ENCODE results near the gene RPL36AL.
"Not testable (repeated sequence)": the region's sequence is repeated elsewhere in the genome, so short reads cannot be mapped to it uniquely, and the experiment has no call there.

The RPL36AL gene

DNA sequence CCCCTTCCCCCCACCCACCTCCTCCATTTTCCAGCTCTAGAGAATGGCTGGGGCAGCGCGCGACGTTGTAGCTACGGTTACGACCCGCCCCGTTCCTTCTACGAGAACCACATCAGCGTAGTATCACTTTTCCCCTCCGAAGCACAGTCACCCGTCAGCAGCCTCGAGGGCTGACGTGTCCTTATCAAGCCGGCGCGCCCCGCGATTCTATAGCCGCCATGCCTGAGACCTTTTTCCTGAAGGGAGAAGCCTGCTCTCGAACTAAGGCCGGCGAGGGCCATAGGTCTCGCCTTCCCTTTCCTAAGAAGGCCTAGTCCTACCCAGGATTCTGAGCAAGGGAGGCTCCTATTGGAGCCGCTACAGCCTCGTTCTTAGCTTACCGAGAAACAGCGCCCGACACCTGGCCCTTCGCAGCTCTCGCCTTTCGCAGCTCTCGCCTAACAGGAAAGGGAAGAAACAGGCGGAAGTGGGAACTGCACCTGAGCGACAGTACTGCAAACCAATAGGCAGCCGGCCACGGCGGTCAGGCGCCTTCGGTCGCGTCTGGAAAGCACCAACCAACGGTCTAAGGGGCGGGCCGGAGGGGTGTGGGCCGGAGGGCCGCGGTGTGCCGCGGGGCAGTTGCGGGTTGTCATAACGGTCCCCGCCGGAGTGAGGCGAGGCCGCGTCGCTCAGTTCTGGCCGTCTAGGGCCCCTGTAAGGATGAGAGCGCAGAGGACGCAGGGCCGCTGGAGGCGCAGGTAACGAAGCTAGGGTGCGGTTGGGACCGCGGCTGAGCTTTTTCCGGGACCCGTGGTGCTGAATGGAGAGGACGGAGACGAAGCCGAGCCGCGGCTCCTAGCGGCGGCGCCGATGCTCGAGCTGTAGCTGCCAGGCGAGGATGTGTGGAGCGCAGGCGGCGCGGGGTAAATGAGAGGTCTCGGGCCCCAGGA lies at the start of gene RPL36AL, which contains the start of gene MGAT2:
RPL36AL (minus strand) TSS at position 445 of the 932 bp plus-strand sequence. CDS start 1,522 bp downstream, outside the sequence.
MGAT2 (plus strand) TSS at position 618 of the 932 bp plus-strand sequence. CDS start 470 bp downstream, outside the sequence.
- DNase-seq (peak; percentile 97), ATAC-seq (peak; percentile 94)

DNA sequence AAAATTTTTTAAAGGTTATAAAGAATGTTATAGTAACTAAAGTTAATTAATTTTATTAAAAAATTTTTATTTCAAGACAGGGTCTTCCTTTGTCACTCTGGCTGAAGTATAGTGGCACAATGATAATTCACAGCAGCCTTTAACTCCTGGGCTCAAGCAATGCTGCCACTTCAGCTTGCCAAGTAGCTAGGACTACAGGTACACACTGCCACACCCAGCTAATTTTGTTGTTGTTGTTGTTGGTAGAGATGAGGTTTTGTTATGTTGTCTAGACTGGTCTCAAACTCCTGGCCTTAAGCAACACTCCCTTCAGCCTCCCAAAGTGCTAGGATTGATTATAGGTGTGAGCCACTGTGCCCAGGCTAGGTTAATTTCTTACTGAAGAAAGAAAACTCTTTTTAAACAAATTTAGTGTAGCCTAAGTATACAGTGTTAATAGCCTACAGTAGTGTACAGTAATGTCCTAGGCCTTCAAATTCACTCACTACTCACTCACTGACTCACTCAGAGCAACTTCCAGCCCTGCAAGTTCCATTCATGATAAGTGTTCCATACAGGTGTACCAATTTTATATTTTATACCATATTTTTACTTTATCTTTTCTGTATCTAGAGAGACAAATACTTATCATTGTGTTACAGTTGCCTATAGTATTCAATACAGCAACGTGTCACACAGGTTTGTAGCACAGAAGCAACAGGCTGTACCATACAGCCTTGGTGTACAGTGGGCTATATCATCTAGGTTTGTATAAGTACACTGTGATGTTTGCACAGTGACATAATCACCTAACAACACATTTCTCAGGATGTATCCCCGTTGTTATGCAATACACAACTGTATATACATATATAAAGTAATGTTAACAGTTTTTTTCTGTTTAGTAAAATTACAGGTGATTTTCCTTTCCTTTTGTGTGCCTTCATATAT lies 39.4 kb upstream of the RPL36AL start:
- ATAC-seq (no peak), DNase-seq (no peak)

DNA sequence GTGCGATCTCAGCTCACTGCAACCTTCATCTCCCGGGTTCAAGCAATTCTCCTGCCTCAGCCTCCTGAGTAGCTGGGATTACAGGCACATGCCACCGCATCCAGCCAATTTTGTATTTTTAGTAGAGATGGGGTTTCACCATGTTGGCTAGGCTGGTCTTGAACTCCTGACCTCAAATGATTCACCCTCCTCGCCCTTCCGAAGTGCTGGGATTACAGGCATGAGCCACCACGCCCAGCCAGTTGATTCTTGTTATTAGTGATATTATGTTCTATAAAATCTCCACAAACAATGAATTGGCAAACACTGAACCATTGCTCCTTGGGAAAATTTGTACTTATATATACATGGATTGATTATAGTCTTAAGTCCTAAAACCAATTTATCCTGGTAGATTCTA lies 37.1 kb upstream of the RPL36AL start:
- ATAC-seq, DNase-seq: not testable (repeated sequence)

DNA sequence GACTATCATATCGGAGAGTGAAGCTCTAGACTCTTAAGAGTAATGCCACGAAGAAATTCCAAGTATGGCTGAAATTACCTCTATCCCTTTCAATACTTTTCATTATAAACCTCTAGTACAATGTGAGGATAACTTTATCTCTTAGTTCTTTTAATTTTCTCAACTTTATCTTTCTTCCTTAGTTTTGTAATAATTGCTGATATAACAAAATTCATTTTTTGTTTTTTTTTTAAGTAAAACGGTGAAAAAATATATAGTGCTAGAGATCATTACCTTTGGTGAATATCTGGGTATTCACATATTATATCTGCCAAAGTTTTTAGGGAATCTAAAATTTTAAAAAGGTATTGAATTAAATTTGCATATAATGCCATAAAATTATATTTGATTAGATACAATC lies 34.1 kb upstream of the RPL36AL start:
- ATAC-seq, result no peak
- no peak for DNase-seq

DNA sequence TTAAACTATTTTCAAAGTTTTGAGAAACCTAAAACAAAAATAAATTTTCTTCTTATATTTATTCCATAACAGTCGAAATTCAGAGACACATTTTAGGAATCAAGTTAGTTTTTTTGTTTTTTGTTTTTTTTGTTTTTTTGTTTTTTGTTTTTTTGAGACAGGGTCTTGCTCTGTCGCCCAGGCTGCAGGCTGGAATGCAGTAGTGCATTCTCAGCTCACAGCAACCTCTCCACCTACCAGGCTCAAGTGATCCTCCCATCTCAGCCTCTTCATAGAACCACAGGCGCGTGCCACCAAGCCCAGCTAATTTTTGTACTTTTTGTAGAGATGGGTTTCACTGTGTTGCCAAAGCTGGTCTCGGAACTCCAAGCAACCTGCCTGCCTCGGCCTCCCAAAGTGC lies 33.1 kb upstream of the RPL36AL start:
- no peak for ATAC-seq
- no peak for DNase-seq

DNA sequence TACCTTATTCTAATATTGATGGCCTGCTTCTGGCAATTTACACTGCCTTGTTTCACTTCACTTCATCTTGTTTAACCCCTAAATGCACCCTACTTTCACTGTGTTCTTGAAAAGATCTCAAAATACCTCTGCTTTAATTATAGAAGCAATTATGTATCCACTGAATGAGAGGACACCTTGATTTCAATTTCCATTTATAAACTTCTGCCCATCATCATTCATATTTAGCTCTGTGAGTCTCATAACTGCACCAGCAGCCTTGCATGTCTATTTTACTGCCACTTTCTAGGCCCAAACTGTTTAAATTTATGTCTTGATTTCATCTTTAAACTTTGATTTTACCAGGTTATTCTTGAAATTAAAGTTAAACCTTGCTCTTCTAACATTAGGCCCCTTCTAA lies 21.7 kb upstream of the RPL36AL start:
- ATAC-seq (no peak), DNase-seq (no peak)

DNA sequence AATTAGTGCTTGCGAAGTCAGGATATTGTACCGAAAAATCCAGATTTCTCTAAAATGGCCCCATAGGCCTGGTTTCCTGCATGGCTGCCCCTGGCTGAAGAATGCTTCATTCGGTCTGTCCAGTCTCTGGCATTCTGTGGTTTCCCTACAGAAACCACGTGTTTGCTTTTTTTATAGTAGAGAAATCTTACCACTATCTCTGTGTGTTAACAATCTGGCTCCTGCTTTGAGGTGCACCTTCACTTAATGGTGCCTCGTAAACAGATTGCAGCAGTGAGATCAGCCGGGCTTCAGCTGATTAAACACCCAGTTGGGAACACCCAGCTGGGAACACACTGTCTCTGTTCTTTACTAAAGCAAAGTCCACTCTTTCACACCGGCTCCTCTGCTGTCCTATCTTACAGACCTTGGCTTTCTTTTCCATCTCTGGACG lies 21.3 kb upstream of the RPL36AL start:
- no peak for DNase-seq
- no peak for ATAC-seq

DNA sequence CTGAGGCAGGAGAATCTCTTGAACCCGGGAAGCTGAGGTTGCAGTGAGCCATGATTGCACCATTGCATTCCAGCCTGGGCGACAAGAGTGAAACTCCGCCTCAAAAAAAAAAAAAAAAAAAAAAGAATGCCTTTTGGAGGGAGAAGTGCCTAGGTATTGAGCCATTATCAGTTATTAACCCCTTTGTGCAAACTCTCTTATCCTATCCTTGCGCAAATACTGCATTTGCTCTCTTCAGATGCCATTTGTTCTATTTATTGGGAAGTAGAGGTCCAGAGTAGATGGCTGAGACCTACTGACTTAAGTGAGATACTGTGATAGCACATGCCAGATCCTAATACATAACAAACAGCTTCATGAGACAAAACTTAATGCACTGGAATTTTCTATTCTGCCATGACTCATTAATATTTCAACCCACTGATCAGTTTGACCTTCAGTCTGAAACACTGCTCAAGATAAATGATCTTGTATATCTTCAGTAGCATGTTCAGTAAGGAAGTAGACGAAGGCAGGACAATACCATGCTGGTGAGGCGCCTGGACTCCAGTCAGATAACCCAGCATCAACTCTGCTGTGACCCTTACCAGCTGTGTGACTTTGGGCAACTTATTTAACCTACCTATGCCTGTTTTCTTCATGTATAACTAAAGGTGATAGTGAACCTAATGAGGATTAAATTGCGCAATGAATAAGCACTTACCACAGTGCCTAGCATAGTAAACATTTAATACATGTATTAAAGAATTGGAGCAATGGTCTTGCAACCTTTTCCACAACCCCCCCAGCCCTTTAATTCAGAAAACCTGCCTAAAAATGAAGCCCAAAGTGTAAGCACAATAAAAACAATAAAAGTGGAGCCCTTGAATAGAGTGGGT lies 20.4 kb upstream of the RPL36AL start:
- DNase-seq (no peak), ATAC-seq (no peak)

DNA sequence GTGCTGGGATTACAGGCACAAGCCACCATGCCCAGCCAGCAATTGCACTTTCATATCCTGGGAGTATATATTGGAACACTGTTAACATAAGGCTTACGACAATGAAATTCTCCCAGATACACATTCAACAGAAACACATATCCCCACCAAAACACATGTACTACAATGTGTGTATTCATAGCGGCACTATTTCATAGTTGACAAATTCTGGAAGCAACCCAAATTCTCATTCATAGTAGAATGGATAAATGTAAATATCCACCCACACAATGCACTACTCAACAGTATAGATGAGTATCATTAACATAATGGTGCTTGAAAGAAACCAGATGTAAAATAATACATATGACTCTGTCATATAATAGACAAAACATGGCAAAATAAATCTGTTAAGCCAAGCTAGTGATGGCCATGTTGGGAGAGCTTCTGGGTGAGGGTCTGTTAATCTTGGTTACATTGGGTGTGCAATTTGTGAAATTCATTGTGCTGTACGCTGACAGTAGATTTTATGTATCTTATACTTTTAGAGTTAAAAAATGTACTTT lies 17.2 kb upstream of the RPL36AL start:
- no peak for DNase-seq
- ATAC-seq, result no peak

DNA sequence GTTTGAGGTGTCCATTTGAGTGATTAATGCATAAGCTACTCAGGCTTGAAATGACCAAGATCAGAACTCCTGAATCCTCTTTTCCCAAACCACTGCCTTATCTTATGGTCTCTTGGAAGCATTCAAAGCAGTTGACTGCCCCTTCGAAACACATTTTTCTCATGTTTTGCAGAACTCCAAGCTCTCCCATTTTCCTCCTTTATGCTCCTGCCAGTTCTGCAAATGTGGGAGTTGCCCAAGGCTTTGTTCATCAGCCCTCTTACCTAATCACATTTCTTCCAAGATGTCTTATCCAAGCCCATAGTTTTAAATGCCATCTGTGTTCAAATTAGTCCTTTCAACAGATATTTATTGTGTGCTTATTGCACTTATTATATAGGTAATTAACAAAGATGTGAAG lies 16.4 kb upstream of the RPL36AL start:
- ATAC-seq (no peak), DNase-seq (no peak)

DNA sequence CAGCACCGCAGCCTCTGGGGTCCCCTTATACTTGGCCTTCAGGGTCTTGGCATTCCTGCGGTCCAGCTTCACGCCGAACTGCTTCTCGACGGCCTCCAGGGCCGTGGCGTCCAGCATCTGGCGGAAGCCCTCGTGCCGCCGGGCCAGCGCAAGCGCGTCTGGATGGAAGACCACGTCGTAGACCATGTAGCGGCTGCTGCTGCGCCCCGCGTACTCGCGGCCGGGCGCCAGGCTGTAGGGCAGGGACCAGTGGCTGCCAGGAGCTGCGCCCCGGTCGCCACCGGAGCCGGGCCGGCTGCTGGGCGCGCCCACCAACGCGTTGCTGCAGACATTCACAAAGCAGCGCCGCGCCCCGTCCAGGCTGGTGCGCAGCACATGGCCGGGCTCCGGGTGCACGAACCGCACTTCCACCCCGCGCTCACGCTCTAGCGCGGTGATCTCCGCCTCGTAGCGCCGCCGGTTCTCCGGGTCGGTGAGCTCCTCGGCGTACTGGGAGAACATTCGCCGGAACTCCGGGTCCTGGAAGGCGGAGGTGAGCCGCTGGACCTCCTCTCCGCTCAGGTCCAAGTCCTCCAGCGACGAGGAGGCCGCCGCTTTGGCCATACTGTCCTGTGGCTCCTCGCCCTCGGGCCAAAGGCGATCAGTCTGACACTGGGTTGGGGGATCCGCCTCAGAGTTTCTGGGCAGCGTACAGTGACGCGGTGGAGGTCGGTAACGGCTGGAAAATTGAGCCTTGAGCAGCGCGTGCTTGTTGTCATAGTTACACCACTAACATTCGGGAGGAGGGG lies 14.3 kb upstream of the RPL36AL start, which contains the start of gene DNAAF2:
DNAAF2 (minus strand) TSS at position 698 of the 788 bp plus-strand sequence; CDS start at position 603, 95 bp downstream.
- ATAC-seq, result peak; percentile 32
- DNase-seq, result peak; percentile 66

DNA sequence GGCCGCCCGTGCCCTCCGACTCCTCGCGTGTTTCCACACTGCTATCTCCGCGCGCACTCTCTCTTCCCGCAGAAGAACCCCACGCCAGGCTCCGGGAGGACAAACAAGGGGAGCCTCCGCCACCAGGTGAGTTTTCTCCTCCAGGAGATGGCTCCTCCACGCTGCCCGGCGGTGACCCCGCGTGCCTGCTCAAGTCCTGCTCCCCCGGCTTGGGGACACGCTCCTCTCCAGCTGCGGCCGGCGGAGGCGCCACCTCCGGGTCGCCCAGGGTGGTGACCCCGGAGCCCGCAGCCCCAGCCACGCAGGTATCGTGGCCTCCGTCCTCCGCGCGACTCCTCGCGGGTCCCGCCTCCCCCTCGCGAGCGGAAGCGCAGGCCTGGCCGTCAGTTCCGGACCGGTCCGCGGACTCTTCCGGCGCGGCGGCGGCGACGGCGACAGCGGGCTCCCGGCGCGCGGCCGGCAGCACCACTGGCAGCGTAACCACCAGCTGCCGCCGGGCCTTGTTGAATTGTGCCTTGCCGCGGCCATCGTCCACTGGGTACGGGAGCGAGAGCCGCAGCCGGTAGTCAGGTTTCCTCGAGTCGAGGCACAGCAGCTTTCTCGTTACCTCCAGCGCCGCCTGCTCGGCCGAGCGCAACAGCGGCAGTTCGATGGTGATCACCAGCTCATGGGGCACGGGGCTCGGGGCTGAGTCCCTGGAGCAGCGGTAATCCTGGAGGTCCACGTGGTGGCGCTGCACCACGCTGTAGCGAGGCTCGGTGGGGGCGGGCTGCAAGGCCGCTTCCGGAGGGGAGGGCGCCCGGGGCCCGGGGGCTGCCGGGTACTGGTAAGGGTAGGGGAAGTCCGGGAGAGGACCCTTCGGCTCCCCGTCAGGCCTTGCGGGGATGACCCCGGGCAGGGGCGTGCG lies 13.5 kb upstream of the RPL36AL start:
- peak; percentile 89 for ATAC-seq
- DNase-seq, result peak; percentile 95

DNA sequence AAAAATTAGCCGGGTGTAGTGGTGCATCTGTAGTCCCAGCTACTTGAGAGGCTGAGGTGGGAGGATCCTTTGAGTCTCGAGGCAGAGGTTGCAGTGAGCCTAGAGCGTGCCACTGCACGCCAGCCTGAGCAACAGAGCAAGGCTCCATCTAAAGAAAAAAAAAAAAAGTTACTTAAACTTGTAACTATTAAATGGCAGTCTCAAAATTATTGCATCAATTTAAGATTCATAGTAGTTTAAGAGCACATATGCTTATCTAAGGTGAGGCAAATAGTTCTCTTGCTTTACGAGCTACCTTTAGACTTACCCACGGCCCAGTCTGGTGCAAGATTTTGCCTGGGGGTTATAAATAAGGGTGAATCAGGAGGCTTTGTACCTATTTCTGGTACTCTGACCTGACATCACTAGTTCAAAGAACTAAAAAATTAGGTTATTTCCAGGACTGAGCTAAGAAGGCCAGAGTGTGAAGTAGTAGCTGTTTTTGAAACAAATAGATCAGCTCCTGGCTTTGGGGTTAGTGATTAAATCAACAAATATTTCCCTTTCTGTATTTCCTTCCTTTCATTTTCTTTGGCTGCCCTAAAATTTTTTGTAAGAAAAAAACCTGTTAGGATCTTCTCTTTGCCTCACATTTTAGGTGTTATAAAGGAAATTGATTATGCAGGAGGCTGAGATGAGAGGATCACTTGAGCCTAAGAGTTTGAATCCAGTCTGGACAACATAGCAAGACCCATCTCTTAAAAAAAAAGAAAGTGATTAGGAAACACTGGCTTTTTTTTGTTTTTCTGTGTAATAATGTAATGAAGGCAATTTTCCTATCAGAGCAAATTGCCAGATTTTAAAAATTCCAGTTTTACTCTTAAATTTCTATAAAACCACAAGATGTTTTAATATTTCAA lies 3.8 kb upstream of the RPL36AL start:
- DNase-seq (no peak), ATAC-seq (no peak)

DNA sequence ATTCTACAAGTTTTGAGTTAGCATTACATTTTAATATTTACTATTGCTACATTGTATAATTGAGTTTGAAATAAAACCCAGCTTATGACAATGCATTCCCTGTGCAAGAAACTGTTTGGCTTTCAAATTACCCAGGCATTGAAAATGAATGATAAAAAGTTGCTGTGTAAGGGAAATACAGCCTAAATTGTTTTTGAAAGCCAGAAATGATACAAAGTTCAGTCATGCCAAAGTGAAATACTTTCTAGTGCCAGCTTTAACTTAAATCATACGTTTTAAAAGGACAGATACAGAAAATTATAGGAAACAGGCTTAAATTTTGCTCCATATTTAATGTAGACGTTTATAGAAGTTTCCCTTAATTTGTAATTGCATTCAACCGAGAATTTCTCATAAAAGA lies 3.0 kb upstream of the RPL36AL start:
- ATAC-seq (no peak), DNase-seq (no peak)

DNA sequence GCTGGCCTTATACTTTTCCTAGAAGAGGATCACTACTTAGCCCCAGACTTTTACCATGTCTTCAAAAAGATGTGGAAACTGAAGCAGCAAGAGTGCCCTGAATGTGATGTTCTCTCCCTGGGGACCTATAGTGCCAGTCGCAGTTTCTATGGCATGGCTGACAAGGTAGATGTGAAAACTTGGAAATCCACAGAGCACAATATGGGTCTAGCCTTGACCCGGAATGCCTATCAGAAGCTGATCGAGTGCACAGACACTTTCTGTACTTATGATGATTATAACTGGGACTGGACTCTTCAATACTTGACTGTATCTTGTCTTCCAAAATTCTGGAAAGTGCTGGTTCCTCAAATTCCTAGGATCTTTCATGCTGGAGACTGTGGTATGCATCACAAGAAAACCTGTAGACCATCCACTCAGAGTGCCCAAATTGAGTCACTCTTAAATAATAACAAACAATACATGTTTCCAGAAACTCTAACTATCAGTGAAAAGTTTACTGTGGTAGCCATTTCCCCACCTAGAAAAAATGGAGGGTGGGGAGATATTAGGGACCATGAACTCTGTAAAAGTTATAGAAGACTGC lies 1.7 kb upstream of the RPL36AL start:
- no peak for DNase-seq
- no peak for ATAC-seq

DNA sequence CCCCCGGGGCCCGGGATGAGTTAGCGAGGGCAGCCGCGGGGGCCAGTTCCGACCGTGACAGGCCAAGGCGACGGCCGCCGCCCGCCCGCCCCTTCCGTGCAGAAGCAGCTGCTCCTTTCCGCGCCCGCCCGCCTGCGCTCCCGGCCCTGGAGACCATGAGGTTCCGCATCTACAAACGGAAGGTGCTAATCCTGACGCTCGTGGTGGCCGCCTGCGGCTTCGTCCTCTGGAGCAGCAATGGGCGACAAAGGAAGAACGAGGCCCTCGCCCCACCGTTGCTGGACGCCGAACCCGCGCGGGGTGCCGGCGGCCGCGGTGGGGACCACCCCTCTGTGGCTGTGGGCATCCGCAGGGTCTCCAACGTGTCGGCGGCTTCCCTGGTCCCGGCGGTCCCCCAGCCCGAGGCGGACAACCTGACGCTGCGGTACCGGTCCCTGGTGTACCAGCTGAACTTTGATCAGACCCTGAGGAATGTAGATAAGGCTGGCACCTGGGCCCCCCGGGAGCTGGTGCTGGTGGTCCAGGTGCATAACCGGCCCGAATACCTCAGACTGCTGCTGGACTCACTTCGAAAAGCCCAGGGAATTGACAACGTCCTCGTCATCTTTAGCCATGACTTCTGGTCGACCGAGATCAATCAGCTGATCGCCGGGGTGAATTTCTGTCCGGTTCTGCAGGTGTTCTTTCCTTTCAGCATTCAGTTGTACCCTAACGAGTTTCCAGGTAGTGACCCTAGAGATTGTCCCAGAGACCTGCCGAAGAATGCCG lies 872 bp upstream of the RPL36AL start:
- peak; percentile 28 for ATAC-seq
- peak; percentile 75 for DNase-seq

DNA sequence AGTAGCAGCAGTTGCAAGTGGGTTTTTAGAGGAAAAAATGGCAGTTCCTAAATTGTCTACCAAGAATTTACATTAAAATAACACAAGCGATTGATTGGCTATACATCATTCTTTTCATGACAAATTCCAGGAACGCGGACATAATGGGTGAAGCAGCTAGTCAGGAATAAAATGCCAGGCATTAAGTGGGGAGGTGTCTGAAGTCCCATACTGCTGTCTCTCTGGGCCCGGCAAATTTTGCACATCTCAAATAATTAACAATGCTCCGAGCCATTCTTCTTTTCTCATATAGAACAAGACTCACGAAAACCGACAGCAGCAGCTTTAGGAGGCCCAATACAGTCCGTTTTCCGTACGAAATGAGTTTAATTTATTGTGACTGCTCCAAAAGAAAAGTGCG lies 696 bp downstream of the RPL36AL start:
- no peak for DNase-seq
- no peak for ATAC-seq

Measured in stimulated activated naive CD8-positive, alpha-beta T cell treated with anti-CD3 and anti-CD28 coated beads, Interleukin-15, Interleukin-2, amounts not matched to agents 100 U/mL and 50 U/mL, for 24 hours (primary cell).